Fibroblast of pulmonary artery (primary cell): ENCODE data around the gene XRN1.

Source experiments
- DNase-seq: peaks from one replicate; pipeline ENCODE4 v3.0.0-alpha.2; 2010; ENCODE audit warnings: low read depth
- H3K4me3 ChIP-seq: replicated peaks from 2 replicates; pipeline ENCODE4 v1.5.1; 2011; ENCODE audit warnings: low read depth, mild to moderate bottlenecking, control low read depth, low read length, moderate library complexity
- CTCF ChIP-seq: IDR thresholded peaks from 2 replicates; pipeline ENCODE4 v1.5.1; 2011; ENCODE audit warnings: mild to moderate bottlenecking, control low read depth, low read length, inconsistent platforms; ENCODE audit errors: missing control alignments

XRN1 gene

DNA sequence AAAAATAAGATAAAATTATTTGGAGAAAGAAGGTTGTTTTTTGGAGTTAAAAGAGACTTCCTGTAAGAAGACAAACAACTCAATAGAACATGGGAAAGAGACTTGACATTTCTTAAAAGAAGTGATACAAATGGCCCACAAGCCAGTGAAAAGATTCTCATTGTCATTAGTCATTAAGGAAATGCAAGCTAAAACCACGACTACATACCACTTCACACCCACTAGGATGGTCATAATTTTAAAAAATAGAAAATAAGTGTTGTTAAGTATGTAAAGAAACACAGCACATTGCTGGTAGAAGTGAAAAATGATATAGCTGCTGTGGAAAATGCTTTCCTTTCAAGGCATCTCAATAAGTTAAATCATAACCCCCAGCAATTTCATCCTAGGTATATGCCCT is 178.1 kb downstream of the XRN1 start:
- no peak for TF ChIP-seq CTCF
- no peak overlapping the region for H3K4me3 ChIP-seq
- DNase-seq = no peak

- TF ChIP-seq CTCF = no peak
- H3K4me3 ChIP-seq = no peak overlapping the region
- peak; percentile 7 for DNase-seq
Observed at GRCh38 chr3:142268426-142268825, 179.4 kb downstream of the XRN1 start.

GRCh38 chr3:142267269-142267668 is 180.6 kb downstream of the XRN1 start:
- no peak overlapping the region for H3K4me3 ChIP-seq
- TF ChIP-seq CTCF = no peak
- DNase-seq = no peak

- DNase-seq = no peak
- H3K4me3 ChIP-seq = no peak overlapping the region
- TF ChIP-seq CTCF = no peak
Observed at GRCh38 chr3:142263112-142263511, 184.7 kb downstream of the XRN1 start.

GRCh38 chr3:142259359-142259758 is 188.5 kb downstream of the XRN1 start:
- TF ChIP-seq CTCF = no peak
- no peak for DNase-seq
- H3K4me3 ChIP-seq = no peak overlapping the region

GRCh38 chr3:142256712-142257333 is 191.0 kb downstream of the XRN1 start:
- TF ChIP-seq CTCF = no peak
- DNase-seq = no peak
- no peak overlapping the region for H3K4me3 ChIP-seq
